UCSD-AML1 (cell line): Measurements from ENCODE around the gene MYL2.

Experiments
- DNase-seq: peaks from one replicate; lab custom pipeline; 2025; ENCODE audit not compliant: unreplicated experiment; lab: John Stamatoyannopoulos, UW

The MYL2 gene

GRCh38 chr12:110901401-110901800, 19.0 kb downstream of the MYL2 start:
- DNase-seq: no peak

GRCh38 chr12:110896559-110896958, 23.8 kb downstream of the MYL2 start:
- DNase-seq: no peak

DNA sequence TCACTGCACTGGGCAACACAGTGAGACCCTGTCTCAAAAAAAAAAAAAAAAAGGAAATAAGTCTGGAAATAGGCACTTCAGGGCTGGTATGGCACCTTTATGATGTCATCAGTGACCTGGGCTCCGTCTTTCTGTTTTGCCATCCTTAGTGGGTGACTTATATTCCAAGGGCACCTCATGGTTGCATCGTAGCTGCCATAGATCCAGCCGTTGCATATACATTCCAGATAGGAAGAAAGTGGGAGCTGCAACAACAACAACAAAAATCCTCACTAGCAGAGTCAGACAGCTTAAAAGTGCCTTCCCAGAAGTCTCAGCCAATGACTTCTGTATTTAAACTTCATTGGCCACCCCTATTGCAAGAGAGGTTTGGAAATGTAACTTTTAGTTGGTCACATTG, 26.4 kb downstream of the MYL2 start:
- no peak for DNase-seq

- DNase-seq: no peak
Measured at GRCh38 chr12:110889361-110889760, 31.0 kb downstream of the MYL2 start.

DNA sequence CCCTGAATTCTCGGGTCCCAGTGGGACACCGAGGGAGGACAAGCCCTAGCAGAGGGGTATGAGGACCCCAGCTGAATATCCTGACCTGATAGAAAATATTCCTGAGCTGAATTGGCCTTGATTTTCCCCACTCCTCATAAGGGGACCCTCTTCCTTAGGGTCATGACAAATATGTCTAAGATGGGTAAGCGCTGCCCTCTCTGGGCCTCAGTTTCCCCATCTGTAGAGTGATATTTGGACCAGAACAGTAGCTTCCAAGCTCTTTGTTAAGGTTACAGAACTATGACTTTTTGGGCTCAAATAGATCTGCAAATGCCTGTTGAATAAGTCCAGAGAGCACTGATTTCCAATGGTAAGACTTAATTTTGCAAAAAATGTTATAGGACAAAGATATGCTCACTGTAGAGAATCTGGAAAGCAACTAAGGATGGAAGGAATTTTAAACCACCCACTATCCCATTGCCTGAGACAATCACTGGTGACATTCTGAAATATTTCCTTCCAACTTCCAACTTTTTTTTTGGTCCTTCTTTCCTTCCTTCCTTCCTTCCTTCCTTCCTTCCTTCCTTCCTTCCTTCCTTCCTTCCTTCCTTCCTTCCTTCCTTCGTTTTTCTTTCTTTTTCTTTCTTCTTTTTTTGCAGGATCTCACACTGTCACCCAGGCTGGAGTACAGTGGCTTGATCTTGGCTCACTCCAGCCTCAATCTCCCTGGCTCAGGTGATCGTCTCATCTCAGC, 32.0 kb downstream of the MYL2 start:
- DNase-seq: no peak

GRCh38 chr12:110885152-110885840, 35.1 kb downstream of the MYL2 start:
- no peak for DNase-seq

DNA sequence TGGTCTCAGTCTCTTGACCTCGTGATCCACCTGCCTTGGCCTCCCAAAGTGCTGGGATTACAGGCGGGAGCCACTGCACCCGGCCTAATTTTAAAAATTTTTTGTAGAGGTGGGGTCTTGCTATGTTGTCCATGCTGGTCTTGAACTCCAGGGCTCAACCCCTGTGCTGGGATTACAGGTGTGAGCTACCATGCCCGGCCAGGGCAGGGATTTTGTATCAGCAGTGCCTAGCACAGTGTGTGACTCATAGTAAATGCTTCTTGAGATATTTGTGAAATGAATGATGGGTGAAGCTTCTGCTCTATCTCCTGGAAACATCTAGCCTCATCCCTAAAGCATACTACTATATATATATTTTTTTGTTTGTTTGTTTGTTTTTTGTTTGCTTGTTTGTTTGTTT, 37.1 kb downstream of the MYL2 start:
- DNase-seq: no peak

DNA sequence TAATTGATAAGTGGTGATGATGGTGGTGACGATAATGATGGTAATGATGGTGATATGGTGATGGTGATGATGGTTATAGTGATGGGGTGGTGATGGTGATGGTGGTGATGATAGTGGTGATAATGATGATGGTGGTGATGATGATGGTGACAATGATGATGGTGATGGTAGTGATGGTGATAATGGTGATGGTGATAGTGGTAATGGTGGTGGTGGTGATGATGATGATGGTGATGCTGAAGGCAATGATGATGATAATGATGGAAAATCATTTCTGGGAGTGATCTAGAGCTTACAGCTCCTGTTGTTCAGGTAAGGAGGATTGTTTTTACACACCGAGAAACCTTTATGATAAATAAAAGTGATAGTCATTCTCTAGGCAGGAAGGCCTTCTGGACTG, 39.7 kb downstream of the MYL2 start:
- no peak for DNase-seq

- no peak for DNase-seq
Measured at GRCh38 chr12:110874781-110875180, 45.6 kb downstream of the MYL2 start.

DNA sequence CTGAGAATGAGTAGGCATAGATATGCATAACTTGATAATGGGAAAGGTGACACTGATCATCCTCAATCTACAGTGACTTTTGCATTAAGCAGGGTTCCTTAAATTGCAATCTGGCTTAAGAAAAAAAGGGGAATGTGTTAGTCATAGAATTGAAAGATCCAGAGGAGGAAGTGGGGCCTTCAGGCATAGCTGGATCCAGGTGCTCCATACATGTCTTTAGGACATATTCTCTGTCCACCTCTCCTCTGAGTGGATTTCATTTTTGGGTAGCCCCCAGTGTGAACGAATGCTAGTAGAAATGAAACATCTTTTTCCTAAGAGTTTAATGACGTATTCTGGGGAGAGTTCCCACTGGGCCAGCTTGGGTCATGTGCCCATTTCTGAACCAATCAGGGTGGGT, 46.0 kb downstream of the MYL2 start:
- DNase-seq: no peak

GRCh38 chr12:110872100-110872499, 48.3 kb downstream of the MYL2 start:
- DNase-seq: no peak

GRCh38 chr12:110869803-110870202, 50.6 kb downstream of the MYL2 start:
- DNase-seq: no peak

DNA sequence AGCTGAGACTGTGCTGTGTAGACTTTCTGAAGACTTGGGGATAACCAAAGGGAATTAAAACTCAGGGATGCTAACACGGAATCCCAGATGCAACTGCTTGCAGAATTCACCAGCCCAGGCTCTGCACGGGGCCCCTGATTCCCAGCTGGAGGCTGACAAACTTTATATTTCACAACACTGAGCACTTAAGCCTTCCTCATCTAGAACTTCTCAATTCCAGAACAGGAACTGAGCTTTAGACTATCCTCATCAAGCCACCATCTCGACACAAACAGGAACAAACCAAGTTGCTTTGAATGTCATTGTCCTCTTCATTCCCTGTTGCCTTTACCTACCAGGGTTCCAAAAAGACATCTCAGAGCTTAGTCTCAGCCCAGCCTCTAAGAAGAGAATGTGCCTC, 51.4 kb downstream of the MYL2 start:
- no peak for DNase-seq

DNA sequence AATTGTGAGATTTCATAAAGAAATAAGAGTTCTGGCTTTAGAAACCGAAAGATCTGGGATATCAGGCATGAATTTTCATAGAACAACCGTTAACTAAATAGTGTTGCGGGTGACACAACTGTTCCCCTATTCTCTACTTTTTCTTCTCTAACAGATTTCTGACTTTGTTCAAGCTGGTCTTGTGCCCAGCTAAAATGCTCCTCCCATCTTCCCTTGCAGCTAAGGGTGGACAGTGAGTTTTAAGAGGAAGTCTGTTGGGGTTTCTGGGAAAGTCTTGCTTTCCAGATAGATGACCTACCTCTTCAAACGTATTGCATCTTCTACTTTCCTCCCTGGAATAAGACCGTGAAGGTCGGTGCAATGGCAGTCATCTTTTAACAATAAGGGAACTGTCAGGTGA, 54.9 kb downstream of the MYL2 start:
- no peak for DNase-seq

DNA sequence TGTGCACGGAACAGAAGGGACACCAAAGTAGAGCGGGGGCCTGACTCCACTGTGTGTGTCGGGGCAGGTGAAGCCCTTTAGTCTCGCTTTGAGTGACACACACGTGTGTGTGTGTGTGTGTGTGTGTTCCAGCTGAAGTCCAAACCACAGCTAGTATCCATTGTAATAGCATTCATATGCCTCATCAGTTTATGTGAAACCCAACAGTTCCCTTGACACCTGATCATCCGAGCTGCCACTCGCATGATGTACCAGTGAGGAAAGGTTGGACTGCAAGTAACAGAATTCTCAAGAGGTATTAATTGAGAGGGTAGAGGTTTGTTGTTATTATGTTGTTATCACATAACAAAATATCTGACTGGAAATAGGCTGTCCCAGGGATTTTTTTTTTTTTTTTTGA, 57.2 kb downstream of the MYL2 start:
- no peak for DNase-seq

DNA sequence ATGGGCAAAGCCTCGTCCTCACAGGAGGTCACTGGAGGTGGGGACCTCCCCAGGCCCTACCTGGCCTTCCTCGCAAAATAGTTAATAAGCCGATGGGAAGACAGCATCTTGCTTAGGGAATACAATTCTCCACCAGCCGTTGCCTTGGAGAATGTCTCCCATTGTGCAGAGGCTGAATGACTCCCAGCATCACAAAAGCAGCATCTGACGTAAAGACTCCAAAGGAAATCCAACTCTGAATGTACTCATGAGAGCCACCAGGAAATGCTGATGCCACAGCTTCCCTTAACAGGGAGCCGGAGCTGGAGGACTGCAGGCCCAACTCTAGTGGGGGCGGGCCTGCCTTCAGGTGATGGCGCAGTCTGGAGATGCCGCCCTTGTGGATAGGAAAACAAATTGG, 58.0 kb downstream of the MYL2 start:
- peak; percentile 30 for DNase-seq

GRCh38 chr12:110861729-110862128, 58.6 kb downstream of the MYL2 start:
- no peak for DNase-seq
